HepG2 (cell line): Measurements from ENCODE around the gene USP36. TPM values are rescaled to one million over a fixed set of nuclear protein-coding genes. Genes with fewer than 3 reads are reported as not detected.
A peak's percentile ranks its signal among the peaks of the same experiment; 100 is the strongest.

Experiments used
- DMTF1 ChIP-seq: sonication (generic); formaldehyde crosslinking; IDR thresholded peaks from 2 replicates; pipeline ENCODE4 v1.4.0; 2020; ENCODE audit warnings: mild to moderate bottlenecking, missing genetic modification reagents
- GFI1 ChIP-seq: sonication (generic); formaldehyde crosslinking; IDR thresholded peaks from 2 replicates; pipeline ENCODE4 v1.5.0; 2020; ENCODE audit warnings: missing genetic modification reagents, mild to moderate bottlenecking, borderline replicate concordance
- KIAA2018 ChIP-seq: sonication (generic); formaldehyde crosslinking; IDR thresholded peaks from 2 replicates; pipeline ENCODE4 v1.5.0; 2020; ENCODE audit warnings: mild to moderate bottlenecking, missing genetic modification reagents, borderline replicate concordance
- KLF15 ChIP-seq: sonication (generic); formaldehyde crosslinking; IDR thresholded peaks from 2 replicates; pipeline ENCODE4 v1.8.1; 2023; ENCODE audit warnings: borderline replicate concordance, mild to moderate bottlenecking, inconsistent platforms, missing genetic modification reagents, mixed read lengths
- MAFF ChIP-seq: IDR thresholded peaks from 2 replicates; pipeline ENCODE4 v1.6.1; 2011; ENCODE audit warnings: low read depth, low read length, improper control_type of control experiment
- MXD4 ChIP-seq: IDR thresholded peaks from 2 replicates; pipeline ENCODE4 v1.6.1; 2016; ENCODE audit warnings: mild to moderate bottlenecking, missing biosample characterization, missing genetic modification reagents
- NFIC ChIP-seq: IDR thresholded peaks from 2 replicates; pipeline ENCODE4 v1.6.1; 2012; ENCODE audit warnings: mild to moderate bottlenecking, low read length, inconsistent platforms
- PRPF4 ChIP-seq: fragments of 200-400 bp; formaldehyde crosslinking; IDR thresholded peaks from 2 replicates; pipeline ENCODE4 v1.6.1; 2016; ENCODE audit warnings: low read length, low read depth; ENCODE audit not compliant: poor library complexity, severe bottlenecking
- TBX3 ChIP-seq: fragments of 450-650 bp; IDR thresholded peaks from 2 replicates; pipeline ENCODE4 v1.6.1; 2017; ENCODE audit warnings: antibody characterized with exemption, mild to moderate bottlenecking, inconsistent platforms, borderline replicate concordance
- TFE3 ChIP-seq: IDR thresholded peaks from 2 replicates; pipeline ENCODE4 v1.6.1; 2016
- ZBTB33 ChIP-seq: sonication (generic); formaldehyde crosslinking; IDR thresholded peaks from 2 replicates; pipeline ENCODE4 v1.4.0; 2020; ENCODE audit warnings: missing genetic modification reagents
- ZNF121 ChIP-seq: sonication (generic); formaldehyde crosslinking; IDR thresholded peaks from 2 replicates; pipeline ENCODE4 v1.5.0; 2020; ENCODE audit warnings: mild to moderate bottlenecking, missing genetic modification reagents
- ZNF777 ChIP-seq: sonication (generic); formaldehyde crosslinking; IDR thresholded peaks from 2 replicates; pipeline ENCODE4 v1.4.0; 2020; ENCODE audit warnings: missing genetic modification reagents
- polyA plus RNA-seq, 8 experiments: library from polyadenylated mRNA; depleted of rRNA in 3 of 8; stranded (reverse) in 7 of 8; unstranded in 1 of 8; fragments of >200 nt; fragmentation: Illumina TruSeq in 4 of 8; extraction: Trizol in 4 of 8; gene quantifications; 2 replicates each; pipeline versions ENCODE4 v1.2.1 to v1.2.3, GENCODE V29; 2011 to 2016; ENCODE audit warnings: low read depth in 4 of 8, missing spikeins in 1 of 8, mixed read lengths in 1 of 8; ENCODE audit not compliant: insufficient read depth in 1 of 8
- total RNA-seq, 5 experiments: library from RNA; depleted of rRNA; stranded (reverse); fragments of >200 nt; fragmentation: Illumina TruSeq; extraction: Trizol; gene quantifications; 2 replicates each; pipeline ENCODE4 v1.2.3, GENCODE V29; 2016; ENCODE audit warnings: low read depth in 1 of 5

USP36 gene
- total and polyA plus RNA-seq, 2 of the 13 experiments (the other 11 are each of a cell fraction or from before 2014, with no cell fraction given), result 29.6 to 45.9 TPM

- TF ChIP-seq DMTF1 (CRISPR knock-in tag), result peak; percentile 99
- TF ChIP-seq TFE3 (CRISPR knock-in tag), result peak; percentile 99
- TF ChIP-seq KLF15, result peak; percentile 93; the same call in 1 of the 2 replicates
- TF ChIP-seq NFIC, result peak; percentile 56; the same call in 1 of the 2 replicates
- no peak for TF ChIP-seq KIAA2018 (CRISPR knock-in tag)
- TF ChIP-seq TBX3, result peak; percentile 91
- peak; percentile 86 for TF ChIP-seq ZNF121
- peak; percentile 99 for TF ChIP-seq MXD4 (CRISPR knock-in tag)
- TF ChIP-seq GFI1, result peak; percentile 88
- peak; percentile 79 for TF ChIP-seq ZBTB33 (CRISPR knock-in tag)
- TF ChIP-seq PRPF4, result no peak
- TF ChIP-seq MAFF, result no peak
- TF ChIP-seq ZNF777 (CRISPR knock-in tag), result no peak
Measured at GRCh38 chr17:78840780-78841611, at the start of gene USP36 (continued).
